Nephron progenitor cell (in vitro differentiated cells): ENCODE data around the gene HDAC4.
"Not testable (repeated sequence)": the region's sequence is repeated elsewhere in the genome, so short reads cannot be mapped to it uniquely, and the experiment has no call there.

Experiments used
- DNase-seq: peaks from one replicate; pipeline ENCODE4 v3.0.0; 2021
- H3K27ac Mint-ChIP-seq: 2 replicates; pipeline ENCODE4 v1.8.0; 2021; ENCODE audit warnings: mild to moderate bottlenecking, moderate library complexity, mixed read lengths
- H3K27me3 Mint-ChIP-seq: 2 replicates; pipeline ENCODE4 v1.8.0; 2021; ENCODE audit warnings: mild to moderate bottlenecking, low read depth, mixed read lengths; ENCODE audit not compliant: poor library complexity
- H3K36me3 Mint-ChIP-seq: 2 replicates; pipeline ENCODE4 v1.8.0; 2021; ENCODE audit warnings: low read depth, mixed read lengths
- H3K4me1 Mint-ChIP-seq: 2 replicates; pipeline ENCODE4 v1.8.0; 2021; ENCODE audit warnings: mixed read lengths
- H3K4me3 Mint-ChIP-seq: 2 replicates; pipeline ENCODE4 v1.8.0; 2021; ENCODE audit warnings: mild to moderate bottlenecking, moderate library complexity, mixed read lengths
- H3K9me3 Mint-ChIP-seq: 2 replicates; pipeline ENCODE4 v1.8.0; 2021; ENCODE audit warnings: mild to moderate bottlenecking, moderate library complexity, mixed read lengths
- TF ChIP-seq, protein P1 (sequence below): fragments of 200-600 bp; sonication (generic); IDR thresholded peaks from 2 replicates; pipeline ENCODE4 v1.5.0; 2021; ENCODE audit warnings: antibody characterized with exemption

The HDAC4 gene

DNA sequence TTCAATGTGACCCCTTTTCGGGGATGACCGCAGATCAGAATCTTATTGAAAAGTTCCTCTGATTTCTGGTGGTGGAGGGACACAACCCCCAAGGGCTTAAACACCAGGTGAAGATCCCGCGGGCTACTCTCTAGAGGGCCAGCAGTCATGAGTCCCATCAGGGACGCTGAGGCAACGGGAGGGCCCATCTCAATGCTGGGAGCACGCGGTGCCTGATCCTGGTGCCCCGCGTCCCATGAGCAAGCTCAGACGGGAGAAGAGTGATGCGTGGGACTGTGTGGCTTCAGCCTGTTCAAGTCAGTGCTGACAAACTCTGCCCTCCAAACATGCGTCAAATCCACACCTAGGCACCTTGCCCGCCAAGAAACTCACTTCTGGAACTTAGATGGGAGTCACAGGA, 328.0 kb downstream of the HDAC4 start:
- no peak overlapping the region for H3K27ac Mint-ChIP-seq
- no peak for DNase-seq
- peaks cover 13% of the 10 kb centered on the region for H3K9me3 Mint-ChIP-seq
- H3K36me3 Mint-ChIP-seq: peaks cover 45% of the 10 kb centered on the region
- peaks cover 4% of the 10 kb centered on the region for H3K27me3 Mint-ChIP-seq
- no peak overlapping the region for H3K4me3 Mint-ChIP-seq
- H3K4me1 Mint-ChIP-seq: peaks cover 5% of the 10 kb centered on the region
- TF ChIP-seq, protein P1, sequence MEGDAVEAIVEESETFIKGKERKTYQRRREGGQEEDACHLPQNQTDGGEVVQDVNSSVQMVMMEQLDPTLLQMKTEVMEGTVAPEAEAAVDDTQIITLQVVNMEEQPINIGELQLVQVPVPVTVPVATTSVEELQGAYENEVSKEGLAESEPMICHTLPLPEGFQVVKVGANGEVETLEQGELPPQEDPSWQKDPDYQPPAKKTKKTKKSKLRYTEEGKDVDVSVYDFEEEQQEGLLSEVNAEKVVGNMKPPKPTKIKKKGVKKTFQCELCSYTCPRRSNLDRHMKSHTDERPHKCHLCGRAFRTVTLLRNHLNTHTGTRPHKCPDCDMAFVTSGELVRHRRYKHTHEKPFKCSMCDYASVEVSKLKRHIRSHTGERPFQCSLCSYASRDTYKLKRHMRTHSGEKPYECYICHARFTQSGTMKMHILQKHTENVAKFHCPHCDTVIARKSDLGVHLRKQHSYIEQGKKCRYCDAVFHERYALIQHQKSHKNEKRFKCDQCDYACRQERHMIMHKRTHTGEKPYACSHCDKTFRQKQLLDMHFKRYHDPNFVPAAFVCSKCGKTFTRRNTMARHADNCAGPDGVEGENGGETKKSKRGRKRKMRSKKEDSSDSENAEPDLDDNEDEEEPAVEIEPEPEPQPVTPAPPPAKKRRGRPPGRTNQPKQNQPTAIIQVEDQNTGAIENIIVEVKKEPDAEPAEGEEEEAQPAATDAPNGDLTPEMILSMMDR: no peak

GRCh38 chr2:239070466-239070865, 330.4 kb downstream of the HDAC4 start:
- no peak overlapping the region for H3K4me3 Mint-ChIP-seq
- no peak overlapping the region for H3K27ac Mint-ChIP-seq

GRCh38 chr2:239069362-239070333, 331.2 kb downstream of the HDAC4 start:
- not testable (repeated sequence) for H3K4me3 Mint-ChIP-seq, H3K4me1 Mint-ChIP-seq, H3K27me3 Mint-ChIP-seq, DNase-seq
- peak overlapping the region; percentile 90 for H3K27ac Mint-ChIP-seq
- peaks cover 62% of the 10 kb centered on the region for H3K36me3 Mint-ChIP-seq
- peaks cover 13% of the 10 kb centered on the region for H3K9me3 Mint-ChIP-seq

More at GRCh38 chr2:239070466-239070865, 330.4 kb downstream of the HDAC4 start:
- H3K9me3 Mint-ChIP-seq: peaks cover 13% of the 10 kb centered on the region
- DNase-seq: no peak
- H3K4me1 Mint-ChIP-seq: peaks cover 5% of the 10 kb centered on the region
- peaks cover 4% of the 10 kb centered on the region for H3K27me3 Mint-ChIP-seq
- TF ChIP-seq, protein P1: no peak
- peaks cover 63% of the 10 kb centered on the region for H3K36me3 Mint-ChIP-seq

DNA sequence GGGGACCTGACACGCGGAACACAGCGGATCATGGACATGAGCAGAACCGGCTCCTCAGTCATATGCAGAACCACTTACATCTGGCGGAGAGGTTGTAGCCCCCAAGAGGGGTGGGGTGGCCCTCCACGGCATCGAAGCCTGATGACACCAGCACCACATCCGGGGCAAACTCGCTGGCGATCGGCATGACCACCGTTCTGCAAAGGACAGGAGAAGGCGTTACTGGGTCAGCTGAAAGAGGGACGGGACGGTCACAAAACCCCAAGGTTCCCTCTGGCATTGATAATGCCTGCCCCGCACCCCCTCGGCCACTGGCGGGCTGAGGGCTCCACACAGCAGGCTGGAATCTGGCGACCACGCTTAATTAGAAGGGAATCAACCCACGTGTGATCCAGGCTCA, 332.4 kb downstream of the HDAC4 start:
- Mint-ChIP-seq H3K4me1 (peaks cover 14% of the 10 kb centered on the region), H3K9me3 (peaks cover 13% of the 10 kb centered on the region), H3K27ac (no peak overlapping the region), H3K4me3 (no peak overlapping the region), H3K36me3 (peaks cover 59% of the 10 kb centered on the region), H3K27me3 (peaks cover 4% of the 10 kb centered on the region)
- TF ChIP-seq, protein P1: no peak
- DNase-seq: no peak

- Mint-ChIP-seq H3K9me3 (peaks cover 9% of the 10 kb centered on the region), H3K27me3 (no peaks in the 10 kb centered on the region), H3K27ac (peak overlapping the region; percentile 32), H3K4me1 (peaks cover 14% of the 10 kb centered on the region), H3K36me3 (peaks cover 48% of the 10 kb centered on the region), H3K4me3 (no peak overlapping the region)
- DNase-seq: no peak
- TF ChIP-seq, protein P1: no peak
These were observed 333.5 kb downstream of the HDAC4 start for GRCh38 chr2:239067196-239067865.

GRCh38 chr2:239066597-239066996, 334.2 kb downstream of the HDAC4 start:
- Mint-ChIP-seq H3K4me1 (peaks cover 14% of the 10 kb centered on the region), H3K27me3 (no peaks in the 10 kb centered on the region), H3K27ac (no peak overlapping the region), H3K36me3 (peaks cover 43% of the 10 kb centered on the region), H3K9me3 (peaks cover 2% of the 10 kb centered on the region), H3K4me3 (no peak overlapping the region)
- no peak for DNase-seq
- TF ChIP-seq, protein P1: no peak
